Prostate gland (tissue), 2 donors: ENCODE measurements around the gene ZSCAN5C.

Source experiments
- CTCF ChIP-seq, 4 experiments: fragments of 200-600 bp in 2 of 4; fragments of 450-650 bp in 2 of 4; sonication (generic) in 2 of 4; IDR thresholded peaks; 1 replicate in 3 of 4; 2 replicates in 1 of 4; pipeline ENCODE4 v1.5.1; 2016 to 2019; ENCODE audit warnings: antibody characterized with exemption in 4 of 4, mild to moderate bottlenecking in 2 of 4, moderate library complexity in 2 of 4
- POLR2A ChIP-seq: fragments of 450-650 bp; IDR thresholded peaks from one replicate; pipeline ENCODE4 v1.6.1; 2016; ENCODE audit warnings: antibody characterized with exemption, mild to moderate bottlenecking

- TF ChIP-seq CTCF (IDR thresholded peaks at IDR 0.05) (no peak), POLR2A (no peak)
Observed at GRCh38 chr19:56167064-56167578, 35.0 kb upstream of the ZSCAN5C start.
